Type B pancreatic cell (in vitro differentiated cells): ENCODE data around the gene LRP1B. TPM values are rescaled to one million over a fixed set of nuclear protein-coding genes. Genes with fewer than 3 reads are reported as not detected.

Source experiments
- DNase-seq: peaks from one replicate; pipeline ENCODE4 v3.0.0; 2021; ENCODE audit warnings: mixed read lengths; ENCODE audit not compliant: unreplicated experiment; ENCODE audit errors: extremely low spot score
- H3K27ac Mint-ChIP-seq: 2 replicates; pipeline ENCODE4 v1.8.0; 2021; ENCODE audit warnings: mild to moderate bottlenecking, mixed read lengths
- H3K27me3 Mint-ChIP-seq: 2 replicates; pipeline ENCODE4 v1.8.0; 2021; ENCODE audit warnings: mixed read lengths
- H3K36me3 Mint-ChIP-seq: 2 replicates; pipeline ENCODE4 v1.8.0; 2021; ENCODE audit warnings: mixed read lengths
- H3K4me1 Mint-ChIP-seq: one replicate; pipeline ENCODE4 v1.8.0; 2021; ENCODE audit warnings: mixed read lengths; ENCODE audit not compliant: unreplicated experiment
- H3K4me3 Mint-ChIP-seq: 2 replicates; pipeline ENCODE4 v1.8.0; 2021; ENCODE audit warnings: mild to moderate bottlenecking, mixed read lengths
- H3K9me3 Mint-ChIP-seq: 2 replicates; pipeline ENCODE4 v1.8.0; 2021; ENCODE audit warnings: mixed read lengths
- total RNA-seq: library from RNA; stranded (reverse); gene quantifications from 2 replicates; pipeline ENCODE4 v1.2.1, GENCODE V29; 2021; ENCODE audit warnings: low replicate concordance
- TF ChIP-seq, protein P1 (sequence below): fragments of 200-600 bp; sonication (generic); conservative IDR thresholded peaks from 2 replicates; pipeline ENCODE4 v1.5.0; 2021; ENCODE audit warnings: antibody characterized with exemption, mild to moderate bottlenecking

The LRP1B gene
- total RNA-seq, 1 donor from 2014 or later = 16.0 TPM

DNA sequence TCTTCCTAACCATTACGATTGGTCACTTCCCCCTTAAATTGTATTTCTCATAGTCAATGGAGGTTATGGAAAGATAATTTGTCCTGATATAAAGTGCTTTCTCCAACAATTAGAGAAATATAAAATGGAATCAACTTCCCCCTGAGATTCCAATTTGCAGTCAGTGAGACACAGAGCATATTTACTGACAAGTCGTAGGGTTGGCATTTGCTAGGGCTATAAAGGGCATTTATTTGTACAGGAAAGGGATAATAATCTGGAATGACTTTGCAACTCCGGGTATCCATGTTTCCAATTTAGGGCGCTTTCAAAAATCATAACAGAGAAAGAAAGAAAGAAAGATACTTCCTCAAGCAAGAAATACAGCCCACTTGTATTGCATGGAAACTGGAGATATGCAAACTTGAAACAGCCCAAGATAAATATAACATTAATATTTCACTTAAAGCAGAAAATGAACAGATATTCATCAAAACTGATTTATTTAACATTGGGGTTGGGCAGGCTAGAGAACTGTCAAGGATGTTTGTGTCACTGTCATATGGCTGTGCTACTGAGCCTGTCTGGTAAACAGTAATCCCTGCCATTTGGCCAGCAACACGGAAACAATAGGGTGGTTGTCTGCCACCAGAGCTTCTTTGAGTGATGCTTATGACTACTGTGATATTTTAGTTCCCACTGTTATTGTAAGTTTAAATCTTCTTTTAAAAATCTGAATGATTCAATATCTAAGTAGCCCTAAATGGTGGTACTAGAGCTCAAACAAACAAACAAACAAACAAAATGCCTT is 621.8 kb downstream of the LRP1B start:
- Mint-ChIP-seq H3K36me3 (no peaks in the 10 kb centered on the region), H3K27ac (no peak overlapping the region), H3K4me1 (peaks cover 6% of the 10 kb centered on the region), H3K9me3 (peaks cover under 1% of the 10 kb centered on the region), H3K27me3 (no peaks in the 10 kb centered on the region), H3K4me3 (no peak overlapping the region)
- TF ChIP-seq, protein P1, sequence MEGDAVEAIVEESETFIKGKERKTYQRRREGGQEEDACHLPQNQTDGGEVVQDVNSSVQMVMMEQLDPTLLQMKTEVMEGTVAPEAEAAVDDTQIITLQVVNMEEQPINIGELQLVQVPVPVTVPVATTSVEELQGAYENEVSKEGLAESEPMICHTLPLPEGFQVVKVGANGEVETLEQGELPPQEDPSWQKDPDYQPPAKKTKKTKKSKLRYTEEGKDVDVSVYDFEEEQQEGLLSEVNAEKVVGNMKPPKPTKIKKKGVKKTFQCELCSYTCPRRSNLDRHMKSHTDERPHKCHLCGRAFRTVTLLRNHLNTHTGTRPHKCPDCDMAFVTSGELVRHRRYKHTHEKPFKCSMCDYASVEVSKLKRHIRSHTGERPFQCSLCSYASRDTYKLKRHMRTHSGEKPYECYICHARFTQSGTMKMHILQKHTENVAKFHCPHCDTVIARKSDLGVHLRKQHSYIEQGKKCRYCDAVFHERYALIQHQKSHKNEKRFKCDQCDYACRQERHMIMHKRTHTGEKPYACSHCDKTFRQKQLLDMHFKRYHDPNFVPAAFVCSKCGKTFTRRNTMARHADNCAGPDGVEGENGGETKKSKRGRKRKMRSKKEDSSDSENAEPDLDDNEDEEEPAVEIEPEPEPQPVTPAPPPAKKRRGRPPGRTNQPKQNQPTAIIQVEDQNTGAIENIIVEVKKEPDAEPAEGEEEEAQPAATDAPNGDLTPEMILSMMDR = no peak
- DNase-seq = no peak

DNA sequence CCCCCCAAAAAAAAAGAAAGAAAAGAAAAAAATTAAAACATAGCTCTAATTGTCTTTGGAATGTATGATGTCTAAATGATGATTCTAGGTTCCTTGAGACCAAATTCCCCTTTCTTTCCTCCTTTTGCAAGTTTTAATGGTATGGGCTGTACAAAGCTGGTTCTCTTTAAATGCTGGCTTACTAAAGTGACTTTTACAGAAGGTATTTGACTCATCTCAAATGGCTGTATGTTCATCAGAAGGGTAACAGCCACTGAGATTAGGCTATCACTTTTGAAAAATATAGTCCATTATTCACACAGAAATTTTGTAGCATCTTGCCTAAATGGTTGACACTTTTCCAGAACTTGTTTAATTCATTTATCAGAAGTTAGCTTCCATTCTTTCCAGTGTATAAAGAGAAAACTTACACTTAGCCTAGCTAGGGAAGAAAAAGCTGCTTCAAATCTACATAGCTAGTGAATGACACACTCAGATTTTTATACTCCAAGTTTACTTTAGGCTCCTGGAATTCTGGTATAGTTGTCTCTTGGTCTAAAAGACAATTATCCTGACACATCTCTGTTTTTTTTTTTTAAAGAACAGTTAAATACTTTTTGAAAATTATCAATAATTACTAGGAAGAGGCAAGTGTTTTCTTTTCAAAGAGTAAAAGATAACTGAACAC is 622.6 kb downstream of the LRP1B start:
- Mint-ChIP-seq H3K4me1 (peaks cover 6% of the 10 kb centered on the region), H3K4me3 (no peak overlapping the region), H3K9me3 (no peaks in the 10 kb centered on the region), H3K27me3 (no peaks in the 10 kb centered on the region), H3K27ac (no peak overlapping the region), H3K36me3 (no peaks in the 10 kb centered on the region)
- no peak for DNase-seq
- TF ChIP-seq, protein P1 = no peak

DNA sequence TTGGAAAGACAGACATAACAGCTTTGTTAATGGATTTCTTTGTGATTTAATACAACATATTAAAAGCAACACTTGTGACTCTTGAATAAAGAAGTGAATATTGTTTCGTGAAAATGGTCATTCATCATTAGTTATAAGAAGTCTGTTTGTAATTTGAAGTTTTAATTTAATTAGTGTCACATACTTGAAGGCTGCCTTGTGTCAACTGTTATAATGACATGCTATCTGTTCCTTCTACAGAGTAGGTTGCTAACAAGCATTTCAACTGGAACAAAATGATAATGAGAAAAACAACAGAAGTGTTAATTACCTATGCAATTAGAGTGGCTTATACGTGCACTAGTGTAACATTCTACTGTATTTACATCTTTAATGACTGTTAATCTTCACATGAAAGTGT is 624.7 kb downstream of the LRP1B start:
- Mint-ChIP-seq H3K27me3 (no peaks in the 10 kb centered on the region), H3K36me3 (no peaks in the 10 kb centered on the region), H3K27ac (no peak overlapping the region), H3K9me3 (no peaks in the 10 kb centered on the region), H3K4me3 (no peak overlapping the region), H3K4me1 (peaks cover 6% of the 10 kb centered on the region)
- TF ChIP-seq, protein P1 = no peak
- no peak for DNase-seq

DNA sequence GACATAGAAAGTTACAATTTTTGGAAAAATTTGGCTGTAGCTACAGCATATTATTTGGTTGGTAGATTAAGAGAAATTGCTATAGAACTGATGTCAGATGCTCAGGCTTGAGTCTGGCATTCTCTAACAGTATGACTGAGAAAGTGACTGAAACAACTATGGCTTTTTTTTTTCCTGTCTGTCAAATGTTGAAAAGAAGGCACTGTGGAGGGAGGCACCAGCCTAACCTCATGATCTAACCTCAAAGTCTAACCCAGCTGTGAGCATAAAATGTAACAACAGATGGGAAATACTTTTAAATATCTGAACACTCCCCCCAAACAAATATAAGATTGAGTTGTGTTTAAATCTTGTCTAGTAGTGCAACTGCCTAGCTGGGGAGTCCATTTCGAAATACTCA is 629.1 kb downstream of the LRP1B start:
- Mint-ChIP-seq H3K9me3 (peaks cover 5% of the 10 kb centered on the region), H3K4me1 (no peaks in the 10 kb centered on the region), H3K36me3 (peaks cover 3% of the 10 kb centered on the region), H3K27me3 (no peaks in the 10 kb centered on the region), H3K27ac (no peak overlapping the region), H3K4me3 (no peak overlapping the region)
- DNase-seq = no peak
- TF ChIP-seq, protein P1 = no peak

DNA sequence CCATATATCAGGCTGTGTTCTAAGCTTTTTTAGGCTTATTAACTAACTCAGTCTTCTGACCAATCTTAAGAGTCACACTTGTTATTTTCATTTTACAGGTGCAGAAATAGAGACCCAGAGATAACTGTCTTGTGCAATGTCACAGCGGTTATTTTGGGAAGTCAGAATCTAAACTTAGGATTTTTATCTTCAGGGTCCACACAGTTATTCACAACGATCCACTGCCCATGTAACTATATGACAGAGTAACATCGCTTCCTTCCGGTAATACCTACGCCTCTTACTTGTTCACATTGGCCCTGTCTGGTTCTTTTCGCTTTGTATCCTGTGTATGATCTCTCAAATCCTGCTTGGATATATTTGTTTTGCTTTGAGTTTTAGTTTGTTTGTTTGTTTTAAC is 631.7 kb downstream of the LRP1B start:
- H3K36me3 Mint-ChIP-seq = peaks cover 4% of the 10 kb centered on the region
- H3K4me1 Mint-ChIP-seq = no peaks in the 10 kb centered on the region
- no peak for DNase-seq
- peaks cover 5% of the 10 kb centered on the region for H3K9me3 Mint-ChIP-seq
- H3K27me3 Mint-ChIP-seq = no peaks in the 10 kb centered on the region
- TF ChIP-seq, protein P1 = no peak
- no peak overlapping the region for H3K27ac Mint-ChIP-seq
- H3K4me3 Mint-ChIP-seq = no peak overlapping the region
